Measurements from ENCODE around the gene DDX47.

DNA sequence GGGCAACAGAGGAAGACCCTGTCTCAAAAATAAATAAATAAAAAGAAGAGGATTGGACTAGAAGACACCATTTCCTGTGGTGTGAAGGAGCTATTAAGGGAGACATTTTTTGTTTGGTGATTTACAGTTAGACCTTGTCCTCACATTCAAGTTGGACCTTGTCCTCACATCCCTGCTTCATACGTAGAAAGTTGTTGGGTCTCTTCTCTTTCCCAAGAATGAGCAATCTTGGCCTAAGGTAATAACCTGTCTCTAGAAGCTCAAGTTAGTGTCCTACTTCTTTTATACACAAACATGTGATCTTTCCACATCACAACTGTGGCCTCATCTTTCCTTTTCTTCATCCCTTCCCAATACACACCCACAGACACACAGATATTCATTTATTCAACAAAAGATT lies 14.7 kb upstream of the DDX47 start:
- TF ChIP-seq CTCF (conservative IDR thresholded peaks at IDR 0.05) (no peak), EZH2 (IDR thresholded peaks at IDR 0.05; ENCODE audit: low read depth) (no peak)
